ENCODE measurements around the gene HMG20A. TPM values are rescaled to one million over a fixed set of nuclear protein-coding genes. Genes with fewer than 3 reads are reported as not detected.

The HMG20A gene
- total RNA-seq, 3 donors from 2014 or later = 35.8 to 48.2 (median 46.4) TPM

GRCh38 chr15:77464129-77464865, 43.6 kb downstream of the HMG20A start:
- Histone ChIP-seq H3K4me3 (no peak overlapping the region), H3K27ac (no peak overlapping the region), H3K9me3 (no peaks in the 10 kb centered on the region), H3K4me1 (no peaks in the 10 kb centered on the region), H3K36me3 (no peaks in the 10 kb centered on the region), H3K27me3 (no peaks in the 10 kb centered on the region)
- no peak for TF ChIP-seq POLR2AphosphoS5 (IDR thresholded peaks at IDR 0.05)
- no peak for TF ChIP-seq CTCF (IDR thresholded peaks at IDR 0.05)
- TF ChIP-seq POLR2A (IDR thresholded peaks at IDR 0.05) = no peak
- no peak for DNase-seq (ENCODE audit: low spot score in 2 of 2)
- intact Hi-C loops (cut with DNase I; ENCODE audit: low total_unique reads) = no loop called here

- H3K36me3 ChIP-seq = no peaks in the 10 kb centered on the region
- H3K27ac ChIP-seq = no peak overlapping the region
- H3K4me3 ChIP-seq = no peak overlapping the region
- DNase-seq (ENCODE audit: low spot score in 2 of 2) = no peak
- intact Hi-C loops (cut with DNase I; ENCODE audit: low total_unique reads) = no loop called here
- no peaks in the 10 kb centered on the region for H3K4me1 ChIP-seq
- TF ChIP-seq CTCF (IDR thresholded peaks at IDR 0.05) (no peak), POLR2A (IDR thresholded peaks at IDR 0.05) (no peak), POLR2AphosphoS5 (IDR thresholded peaks at IDR 0.05) (no peak)
- H3K27me3 ChIP-seq = no peaks in the 10 kb centered on the region
- H3K9me3 ChIP-seq = no peaks in the 10 kb centered on the region
Observed at GRCh38 chr15:77466521-77466920, 45.8 kb downstream of the HMG20A start.

- H3K9me3 ChIP-seq = no peaks in the 10 kb centered on the region
- no peak for DNase-seq (ENCODE audit: low spot score in 2 of 2)
- H3K4me3 ChIP-seq = no peak overlapping the region
- no peaks in the 10 kb centered on the region for H3K27me3 ChIP-seq
- no peaks in the 10 kb centered on the region for H3K4me1 ChIP-seq
- no peaks in the 10 kb centered on the region for H3K36me3 ChIP-seq
- no peak for TF ChIP-seq POLR2A (IDR thresholded peaks at IDR 0.05)
- no peak overlapping the region for H3K27ac ChIP-seq
- intact Hi-C loops (cut with DNase I; ENCODE audit: low total_unique reads) = no loop called here
Observed at GRCh38 chr15:77468896-77469295, 48.2 kb downstream of the HMG20A start.

- H3K9me3 ChIP-seq = no peaks in the 10 kb centered on the region
- no peak for DNase-seq (ENCODE audit: low spot score in 2 of 2)
- no peak overlapping the region for H3K4me3 ChIP-seq
- TF ChIP-seq POLR2AphosphoS5 (IDR thresholded peaks at IDR 0.05) = no peak
- no peak for TF ChIP-seq POLR2A (IDR thresholded peaks at IDR 0.05)
- no peak for TF ChIP-seq CTCF (IDR thresholded peaks at IDR 0.05)
- no peaks in the 10 kb centered on the region for H3K36me3 ChIP-seq
- intact Hi-C loops (cut with DNase I; ENCODE audit: low total_unique reads) = no loop called here
- H3K27me3 ChIP-seq = no peaks in the 10 kb centered on the region
- H3K27ac ChIP-seq = no peak overlapping the region
- H3K4me1 ChIP-seq = no peaks in the 10 kb centered on the region
Observed at GRCh38 chr15:77470235-77470634, 49.5 kb downstream of the HMG20A start.

GRCh38 chr15:77473328-77473727, 52.6 kb downstream of the HMG20A start:
- Histone ChIP-seq H3K4me3 (no peak overlapping the region), H3K36me3 (no peaks in the 10 kb centered on the region), H3K27ac (no peak overlapping the region), H3K4me1 (no peaks in the 10 kb centered on the region), H3K9me3 (no peaks in the 10 kb centered on the region), H3K27me3 (no peaks in the 10 kb centered on the region)
- intact Hi-C loops (cut with DNase I; ENCODE audit: low total_unique reads) = no loop called here
- DNase-seq (ENCODE audit: low spot score in 2 of 2) = no peak
- TF ChIP-seq POLR2A (IDR thresholded peaks at IDR 0.05) (no peak), CTCF (IDR thresholded peaks at IDR 0.05) (no peak), POLR2AphosphoS5 (IDR thresholded peaks at IDR 0.05) (no peak)
